Inflammatory macrophage (primary cell): ENCODE results near the gene DCP1B.
A peak's percentile ranks its signal among the peaks of the same experiment; 100 is the strongest.

Source experiments
- DNase-seq, 2 donors: peaks; one replicate each; pipeline ENCODE4 v3.0.0-alpha.2; 2020 to 2022

DCP1B gene

GRCh38 chr12:1918081-1918883 is 86.0 kb downstream of the DCP1B start, which contains the start of gene CACNA2D4:
CACNA2D4 (minus strand) TSS chr12:1918652; CDS start chr12:1918473, 179 bp downstream.
- DNase-seq, result peak in 1 of 2 donors; percentile 68

GRCh38 chr12:1917172-1918070 is 86.8 kb downstream of the DCP1B start:
- peak; percentile 82 to 89 for DNase-seq

DNA sequence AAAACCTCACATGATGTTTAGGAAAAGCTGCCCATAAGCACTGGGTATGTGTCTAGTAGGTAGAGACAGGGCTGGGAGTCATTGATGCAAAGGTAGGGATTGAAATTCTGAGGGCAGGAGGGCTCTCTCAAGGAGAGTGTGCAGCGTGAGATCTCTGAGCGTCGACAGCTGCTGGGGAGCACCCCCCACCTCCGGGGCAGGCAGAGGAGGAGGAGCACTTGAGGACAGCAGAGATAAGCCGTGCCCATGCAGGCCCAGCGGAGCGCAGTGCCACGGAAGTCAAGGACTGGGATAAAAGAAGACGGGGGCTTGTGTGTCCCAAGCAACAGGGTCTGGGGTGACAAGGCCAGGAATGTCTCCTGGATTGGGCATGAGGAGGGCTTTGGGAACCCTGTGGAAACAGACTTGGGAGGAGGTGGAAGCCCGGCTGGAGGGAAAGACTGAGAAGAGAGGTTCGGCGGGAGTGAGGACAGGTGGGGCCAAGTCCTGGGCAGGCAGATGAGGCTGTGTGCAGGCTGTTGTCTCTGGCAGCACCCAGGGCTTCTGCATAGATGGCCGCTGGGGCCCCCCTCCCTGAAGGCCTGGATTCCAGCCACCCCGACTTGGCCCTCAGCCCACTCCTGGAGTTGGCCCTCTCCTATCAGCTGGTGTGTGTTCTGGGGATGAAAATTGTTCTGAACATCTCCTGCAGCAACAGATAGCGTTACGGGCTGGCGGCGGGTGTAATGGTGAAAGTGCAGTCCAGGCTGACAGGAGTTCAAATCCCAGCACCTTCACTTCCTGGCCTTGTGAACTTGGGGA is 87.7 kb downstream of the DCP1B start:
- DNase-seq, result no peak

DNA sequence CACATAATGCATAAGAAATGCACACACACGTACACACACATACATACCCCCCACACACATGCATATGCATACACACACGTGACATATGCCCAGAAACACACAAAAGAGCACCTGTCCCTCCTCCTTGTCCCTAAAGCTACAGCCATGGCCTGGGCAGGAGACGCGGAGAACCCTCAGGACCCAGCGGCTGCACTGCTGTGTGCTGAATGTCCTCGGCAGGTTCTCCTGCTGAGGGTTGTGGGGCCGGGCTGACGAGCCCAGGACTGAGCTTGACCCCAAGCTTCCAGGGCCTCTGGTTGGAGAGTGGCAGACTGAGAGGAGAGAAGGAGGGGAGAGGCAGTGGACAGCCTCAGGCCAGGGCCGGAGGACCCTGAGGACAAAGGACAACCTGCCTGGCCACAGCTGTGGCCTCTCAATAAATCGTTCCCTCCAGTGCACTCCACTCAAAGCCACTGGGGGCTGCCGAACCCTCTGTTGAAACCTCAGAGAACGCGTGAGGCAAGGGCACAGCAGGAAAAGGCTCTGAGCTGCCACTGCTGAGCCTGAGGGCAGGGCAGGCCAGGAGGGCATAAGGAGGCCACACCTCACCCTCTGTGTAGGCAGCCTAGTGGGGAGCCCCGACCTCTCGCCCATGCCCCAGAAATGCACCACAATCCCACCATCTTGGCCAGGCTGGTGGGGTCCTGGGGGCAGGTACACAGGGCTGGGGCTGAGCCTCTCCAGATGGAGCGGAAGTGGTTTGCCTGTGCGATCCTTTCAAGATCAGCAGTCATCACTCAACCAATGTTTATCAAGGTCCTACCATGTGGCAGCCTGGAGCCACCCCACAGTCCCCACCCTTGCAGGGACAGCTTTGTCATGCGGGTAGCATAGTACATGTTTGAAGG is 88.9 kb downstream of the DCP1B start:
- DNase-seq, result no peak

- DNase-seq, result no peak
These were observed 89.9 kb downstream of the DCP1B start for GRCh38 chr12:1914114-1914911.

GRCh38 chr12:1913377-1914113 is 90.7 kb downstream of the DCP1B start:
- no peak for DNase-seq

DNA sequence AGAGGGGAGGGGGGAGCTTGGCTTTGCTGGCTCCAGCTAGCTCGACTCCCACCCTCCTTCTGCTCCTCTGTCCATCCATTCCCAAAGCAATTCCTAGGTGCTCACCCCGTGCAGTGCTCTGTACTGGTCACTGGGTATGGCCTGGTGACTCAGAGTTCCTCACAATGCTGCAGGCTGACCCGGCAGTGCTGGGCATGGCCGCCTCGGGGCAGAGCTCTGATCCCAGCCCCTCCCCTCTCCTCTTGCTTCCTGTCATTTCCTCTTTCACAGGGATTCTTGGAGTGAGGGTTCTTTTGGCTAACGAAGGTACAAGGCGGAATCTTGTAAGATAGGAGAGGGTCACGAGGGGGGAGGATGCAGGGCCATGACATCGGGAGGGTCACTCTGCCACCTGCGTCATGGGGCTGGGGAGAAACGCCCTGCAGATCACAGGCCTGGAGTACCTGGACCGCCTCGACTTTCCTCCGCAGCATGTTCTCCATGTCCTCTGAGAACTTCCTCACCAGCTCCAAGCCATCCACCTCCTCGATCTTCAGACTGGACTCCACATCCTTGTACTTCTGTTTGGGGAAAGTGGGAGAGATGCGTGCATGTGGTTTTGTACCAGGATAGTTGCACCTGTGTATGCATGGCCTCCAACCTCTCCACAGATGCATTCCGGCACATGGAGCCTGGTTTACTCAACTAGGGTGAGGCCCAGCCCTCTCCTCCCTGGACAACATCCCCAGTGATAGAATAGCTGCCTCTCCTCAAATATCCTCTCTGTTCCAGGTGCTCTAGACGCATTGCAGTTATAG is 91.5 kb downstream of the DCP1B start:
- DNase-seq, result no peak

- no peak for DNase-seq
These were observed 92.4 kb downstream of the DCP1B start for GRCh38 chr12:1911598-1912575.

DNA sequence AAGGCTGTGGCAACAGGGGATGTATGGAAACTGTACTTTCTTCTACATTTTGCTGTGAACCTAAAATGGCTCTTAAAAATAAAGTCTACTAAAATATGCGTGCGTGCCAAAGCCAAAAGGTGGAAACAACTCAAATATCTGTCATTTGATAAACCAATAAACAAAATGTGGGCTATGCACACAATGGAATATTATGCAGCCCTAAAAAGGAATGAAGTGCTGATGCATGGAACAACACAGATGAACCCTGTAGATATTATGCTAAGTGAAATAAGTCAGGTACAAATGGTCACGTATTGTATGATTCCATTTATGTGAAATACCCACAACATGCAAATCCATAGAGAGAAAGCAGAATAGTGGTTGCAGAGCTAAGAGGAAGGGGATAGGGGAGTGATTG is 93.8 kb downstream of the DCP1B start:
- no peak for DNase-seq

GRCh38 chr12:1908758-1909157 is 95.5 kb downstream of the DCP1B start:
- no peak for DNase-seq

- no peak for DNase-seq
These were observed 96.3 kb downstream of the DCP1B start for GRCh38 chr12:1907652-1908611.

GRCh38 chr12:1906579-1906978 is 97.7 kb downstream of the DCP1B start:
- DNase-seq, result no peak

- no peak for DNase-seq
These were observed 99.4 kb downstream of the DCP1B start for GRCh38 chr12:1904875-1905274.

GRCh38 chr12:1896964-1897363 is 107.3 kb downstream of the DCP1B start:
- DNase-seq, result no peak
